Measurements from ENCODE around the gene INSIG1.

The INSIG1 gene

GRCh38 chr7:155312633-155313032, 15.0 kb downstream of the INSIG1 start:
- Histone ChIP-seq H3K27me3 (ENCODE audit: control insufficient read depth, insufficient read depth, low read length) (no peaks in the 10 kb centered on the region), H3K36me3 (ENCODE audit: control insufficient read depth, insufficient read depth, low read length) (peaks cover 4% of the 10 kb centered on the region), H3K4me1 (ENCODE audit: control insufficient read depth, insufficient read depth, low read length) (no peaks in the 10 kb centered on the region), H3K9me3 (ENCODE audit: control insufficient read depth, insufficient read depth, low read length) (no peaks in the 10 kb centered on the region), H3K4me3 (ENCODE audit: low read depth, low read length) (no peak overlapping the region), H3K9ac (ENCODE audit: low read depth, low read length) (no peak overlapping the region)

GRCh38 chr7:155313096-155313495, 15.4 kb downstream of the INSIG1 start:
- no peaks in the 10 kb centered on the region for H3K9me3 ChIP-seq (ENCODE audit: control insufficient read depth, insufficient read depth, low read length)
- H3K4me3 ChIP-seq (ENCODE audit: low read depth, low read length), result no peak overlapping the region
- no peaks in the 10 kb centered on the region for H3K27me3 ChIP-seq (ENCODE audit: control insufficient read depth, insufficient read depth, low read length)
- H3K4me1 ChIP-seq (ENCODE audit: control insufficient read depth, insufficient read depth, low read length), result no peaks in the 10 kb centered on the region
- H3K36me3 ChIP-seq (ENCODE audit: control insufficient read depth, insufficient read depth, low read length), result peaks cover 3% of the 10 kb centered on the region
- no peak overlapping the region for H3K9ac ChIP-seq (ENCODE audit: low read depth, low read length)

GRCh38 chr7:155315977-155316376, 18.3 kb downstream of the INSIG1 start:
- Histone ChIP-seq H3K27me3 (ENCODE audit: control insufficient read depth, insufficient read depth, low read length) (no peaks in the 10 kb centered on the region), H3K4me3 (ENCODE audit: low read depth, low read length) (no peak overlapping the region), H3K36me3 (ENCODE audit: control insufficient read depth, insufficient read depth, low read length) (no peaks in the 10 kb centered on the region), H3K9me3 (ENCODE audit: control insufficient read depth, insufficient read depth, low read length) (no peaks in the 10 kb centered on the region), H3K4me1 (ENCODE audit: control insufficient read depth, insufficient read depth, low read length) (no peaks in the 10 kb centered on the region), H3K9ac (ENCODE audit: low read depth, low read length) (no peak overlapping the region)

- no peak overlapping the region for H3K9ac ChIP-seq (ENCODE audit: low read depth, low read length)
- H3K27me3 ChIP-seq (ENCODE audit: control insufficient read depth, insufficient read depth, low read length), result no peaks in the 10 kb centered on the region
- no peaks in the 10 kb centered on the region for H3K36me3 ChIP-seq (ENCODE audit: control insufficient read depth, insufficient read depth, low read length)
- H3K4me1 ChIP-seq (ENCODE audit: control insufficient read depth, insufficient read depth, low read length), result no peaks in the 10 kb centered on the region
- H3K4me3 ChIP-seq (ENCODE audit: low read depth, low read length), result no peak overlapping the region
- H3K9me3 ChIP-seq (ENCODE audit: control insufficient read depth, insufficient read depth, low read length), result no peaks in the 10 kb centered on the region
Observed at GRCh38 chr7:155316427-155317113, 18.9 kb downstream of the INSIG1 start.

GRCh38 chr7:155317114-155317434, 19.4 kb downstream of the INSIG1 start:
- H3K9me3 ChIP-seq (ENCODE audit: control insufficient read depth, insufficient read depth, low read length), result no peaks in the 10 kb centered on the region
- H3K4me1 ChIP-seq (ENCODE audit: control insufficient read depth, insufficient read depth, low read length), result no peaks in the 10 kb centered on the region
- H3K4me3 ChIP-seq (ENCODE audit: low read depth, low read length), result no peak overlapping the region
- H3K27me3 ChIP-seq (ENCODE audit: control insufficient read depth, insufficient read depth, low read length), result no peaks in the 10 kb centered on the region
- no peak overlapping the region for H3K9ac ChIP-seq (ENCODE audit: low read depth, low read length)
- no peaks in the 10 kb centered on the region for H3K36me3 ChIP-seq (ENCODE audit: control insufficient read depth, insufficient read depth, low read length)

GRCh38 chr7:155318245-155318644, 20.6 kb downstream of the INSIG1 start:
- H3K9ac ChIP-seq (ENCODE audit: low read depth, low read length), result no peak overlapping the region
- H3K9me3 ChIP-seq (ENCODE audit: control insufficient read depth, insufficient read depth, low read length), result no peaks in the 10 kb centered on the region
- no peaks in the 10 kb centered on the region for H3K4me1 ChIP-seq (ENCODE audit: control insufficient read depth, insufficient read depth, low read length)
- H3K36me3 ChIP-seq (ENCODE audit: control insufficient read depth, insufficient read depth, low read length), result no peaks in the 10 kb centered on the region
- H3K27me3 ChIP-seq (ENCODE audit: control insufficient read depth, insufficient read depth, low read length), result no peaks in the 10 kb centered on the region
- no peak overlapping the region for H3K4me3 ChIP-seq (ENCODE audit: low read depth, low read length)

- no peaks in the 10 kb centered on the region for H3K36me3 ChIP-seq (ENCODE audit: control insufficient read depth, insufficient read depth, low read length)
- no peaks in the 10 kb centered on the region for H3K4me1 ChIP-seq (ENCODE audit: control insufficient read depth, insufficient read depth, low read length)
- H3K27me3 ChIP-seq (ENCODE audit: control insufficient read depth, insufficient read depth, low read length), result no peaks in the 10 kb centered on the region
- H3K9me3 ChIP-seq (ENCODE audit: control insufficient read depth, insufficient read depth, low read length), result no peaks in the 10 kb centered on the region
- no peak overlapping the region for H3K9ac ChIP-seq (ENCODE audit: low read depth, low read length)
- H3K4me3 ChIP-seq (ENCODE audit: low read depth, low read length), result no peak overlapping the region
Observed at GRCh38 chr7:155322530-155322929, 24.9 kb downstream of the INSIG1 start.

- Histone ChIP-seq H3K4me3 (ENCODE audit: low read depth, low read length) (no peak overlapping the region), H3K36me3 (ENCODE audit: control insufficient read depth, insufficient read depth, low read length) (no peaks in the 10 kb centered on the region), H3K9ac (ENCODE audit: low read depth, low read length) (no peak overlapping the region), H3K4me1 (ENCODE audit: control insufficient read depth, insufficient read depth, low read length) (no peaks in the 10 kb centered on the region), H3K27me3 (ENCODE audit: control insufficient read depth, insufficient read depth, low read length) (no peaks in the 10 kb centered on the region), H3K9me3 (ENCODE audit: control insufficient read depth, insufficient read depth, low read length) (no peaks in the 10 kb centered on the region)
Observed at GRCh38 chr7:155323001-155323638, 25.4 kb downstream of the INSIG1 start.

- H3K36me3 ChIP-seq (ENCODE audit: control insufficient read depth, insufficient read depth, low read length), result no peaks in the 10 kb centered on the region
- no peaks in the 10 kb centered on the region for H3K4me1 ChIP-seq (ENCODE audit: control insufficient read depth, insufficient read depth, low read length)
- H3K9me3 ChIP-seq (ENCODE audit: control insufficient read depth, insufficient read depth, low read length), result no peaks in the 10 kb centered on the region
- no peak overlapping the region for H3K4me3 ChIP-seq (ENCODE audit: low read depth, low read length)
- H3K27me3 ChIP-seq (ENCODE audit: control insufficient read depth, insufficient read depth, low read length), result no peaks in the 10 kb centered on the region
- no peak overlapping the region for H3K9ac ChIP-seq (ENCODE audit: low read depth, low read length)
Observed at GRCh38 chr7:155324012-155324917, 26.6 kb downstream of the INSIG1 start.

- Histone ChIP-seq H3K36me3 (ENCODE audit: control insufficient read depth, insufficient read depth, low read length) (no peaks in the 10 kb centered on the region), H3K9ac (ENCODE audit: low read depth, low read length) (no peak overlapping the region), H3K27me3 (ENCODE audit: control insufficient read depth, insufficient read depth, low read length) (no peaks in the 10 kb centered on the region), H3K4me3 (ENCODE audit: low read depth, low read length) (no peak overlapping the region), H3K9me3 (ENCODE audit: control insufficient read depth, insufficient read depth, low read length) (no peaks in the 10 kb centered on the region), H3K4me1 (ENCODE audit: control insufficient read depth, insufficient read depth, low read length) (no peaks in the 10 kb centered on the region)
Observed at GRCh38 chr7:155324918-155325235, 27.2 kb downstream of the INSIG1 start.

- H3K4me3 ChIP-seq (ENCODE audit: low read depth, low read length), result no peak overlapping the region
- no peaks in the 10 kb centered on the region for H3K4me1 ChIP-seq (ENCODE audit: control insufficient read depth, insufficient read depth, low read length)
- H3K9ac ChIP-seq (ENCODE audit: low read depth, low read length), result no peak overlapping the region
- H3K36me3 ChIP-seq (ENCODE audit: control insufficient read depth, insufficient read depth, low read length), result no peaks in the 10 kb centered on the region
- H3K27me3 ChIP-seq (ENCODE audit: control insufficient read depth, insufficient read depth, low read length), result no peaks in the 10 kb centered on the region
- no peaks in the 10 kb centered on the region for H3K9me3 ChIP-seq (ENCODE audit: control insufficient read depth, insufficient read depth, low read length)
Observed at GRCh38 chr7:155326385-155326784, 28.7 kb downstream of the INSIG1 start.

All from iPS-15b (cell line).